CD4-positive, alpha-beta memory T cell (primary cell): Measurements from ENCODE around the gene TCF15. TPM values are rescaled to one million over a fixed set of nuclear protein-coding genes. Genes with fewer than 3 reads are reported as not detected.

ENCODE experiments used
- CTCF ChIA-PET: fragments of 350-600 bp; sonication (Branson Sonifier 250); formaldehyde crosslinking; loops from one replicate; lab custom pipeline; 2021; ENCODE audit warnings: inconsistent platforms; ENCODE audit not compliant: partially characterized antibody; lab: Charles Lee
- POLR2A ChIA-PET: fragments of 350-600 bp; sonication (Branson Sonifier 250); formaldehyde crosslinking; loops from one replicate; lab custom pipeline; 2021; ENCODE audit not compliant: partially characterized antibody; lab: Charles Lee
- DNase-seq, 5 donors: peaks; one replicate each; pipeline versions ENCODE4 v3.0.0 to v3.0.0-alpha.2; 2020 to 2022; ENCODE audit warnings: mixed read lengths in 1 of 5
- H3K27ac ChIP-seq: one replicate; pipeline ENCODE4 v1.7.0; 2013; ENCODE audit warnings: low read depth, low read length
- H3K27me3 ChIP-seq: 2 replicates; pipeline ENCODE4 v1.7.0; 2013; ENCODE audit warnings: mild to moderate bottlenecking, low read length, moderate library complexity; ENCODE audit not compliant: insufficient read depth
- H3K36me3 ChIP-seq: 2 replicates; pipeline ENCODE4 v1.7.0; 2013; ENCODE audit warnings: mild to moderate bottlenecking, low read length, moderate library complexity; ENCODE audit not compliant: insufficient read depth
- H3K4me1 ChIP-seq: 2 replicates; pipeline ENCODE4 v1.7.0; 2013; ENCODE audit warnings: mild to moderate bottlenecking, low read length, moderate library complexity; ENCODE audit not compliant: insufficient read depth
- H3K4me3 ChIP-seq, 2 donors: one replicate each; pipeline ENCODE4 v1.7.0; 2013; ENCODE audit warnings: low read length in 2 of 2, mild to moderate bottlenecking in 1 of 2
- H3K9me3 ChIP-seq, 2 donors: one replicate each; pipeline ENCODE4 v1.7.0; 2013; ENCODE audit warnings: low read length in 2 of 2, control low read depth in 1 of 2; ENCODE audit not compliant: control insufficient read depth in 1 of 2
- H3K27ac Mint-ChIP-seq, 7 donors: one replicate each; pipeline ENCODE4 v1.8.0; 2020 to 2021; ENCODE audit warnings: mixed read lengths in 7 of 7, mild to moderate bottlenecking in 6 of 7, inconsistent platforms in 3 of 7, moderate library complexity in 3 of 7
- H3K27me3 Mint-ChIP-seq, 2 donors: one replicate each; pipeline ENCODE4 v1.8.0; 2020 to 2021; ENCODE audit warnings: mixed read lengths in 2 of 2
- H3K36me3 Mint-ChIP-seq, 2 donors: one replicate each; pipeline ENCODE4 v1.8.0; 2020 to 2021; ENCODE audit warnings: mixed read lengths in 2 of 2, inconsistent platforms in 1 of 2, mild to moderate bottlenecking in 1 of 2
- H3K4me1 Mint-ChIP-seq, 4 donors: one replicate each; pipeline ENCODE4 v1.8.0; 2020 to 2021; ENCODE audit warnings: mixed read lengths in 4 of 4, mild to moderate bottlenecking in 1 of 4
- H3K4me3 Mint-ChIP-seq, 8 donors: one replicate each; pipeline ENCODE4 v1.8.0; 2020 to 2021; ENCODE audit warnings: mixed read lengths in 8 of 8, mild to moderate bottlenecking in 7 of 8, moderate library complexity in 6 of 8, inconsistent platforms in 3 of 8
- H3K9me3 Mint-ChIP-seq, 8 donors: one replicate each; pipeline ENCODE4 v1.8.0; 2020 to 2021; ENCODE audit warnings: mixed read lengths in 8 of 8, mild to moderate bottlenecking in 5 of 8, inconsistent platforms in 3 of 8, moderate library complexity in 1 of 8
- intact Hi-C: fragments of 100-400 bp; cut with micrococcal nuclease; formaldehyde crosslinking; loops from one replicate; pipeline ENCODE4 v1.15.1; 2023
- polyA plus RNA-seq, 2 donors: library from polyadenylated mRNA; unstranded; fragments of 300-500 nt; fragmentation: Illumina TruSeq; gene quantifications; one replicate each; pipeline ENCODE4 v1.2.3, GENCODE V29; 2021
- total RNA-seq, 2 experiments: library from RNA; stranded (reverse); gene quantifications; one replicate each; pipeline ENCODE4 v1.2.3, GENCODE V29; 2021

TCF15 gene
- total and polyA plus RNA-seq, 4 experiments from 2014 or later: not detected

- intact Hi-C loops: loop anchor here (10.0 kb wide), 1 partner anchor 166 kb away; no protein-coding TSS in a partner anchor
- no peak overlapping the region for H3K4me3 ChIP-seq
- no peaks in the 10 kb centered on the region for H3K4me1 ChIP-seq
- Mint-ChIP-seq H3K4me1 (no peaks in the 10 kb centered on the region), H3K27me3 (peaks cover 28 to 34% of the 10 kb centered on the region in 2 donors), H3K4me3 (no peak overlapping the region), H3K36me3 (no peaks in the 10 kb centered on the region), H3K27ac (no peak overlapping the region), H3K9me3 (peaks cover 0 to 3% (median 0%) of the 10 kb centered on the region in 8 donors)
- no peaks in the 10 kb centered on the region for H3K36me3 ChIP-seq
- H3K27ac ChIP-seq: no peak overlapping the region
- no peaks in the 10 kb centered on the region for H3K27me3 ChIP-seq
- CTCF ChIA-PET: no interaction called here
- DNase-seq: no peak
- H3K9me3 ChIP-seq: no peaks in the 10 kb centered on the region
- POLR2A ChIA-PET: no interaction called here
Observed at GRCh38 chr20:568673-569415, 41.3 kb downstream of the TCF15 start.

- H3K27ac ChIP-seq: no peak overlapping the region
- DNase-seq: no peak
- Mint-ChIP-seq H3K4me1 (no peaks in the 10 kb centered on the region), H3K4me3 (no peak overlapping the region), H3K27me3 (peaks cover 25 to 28% of the 10 kb centered on the region in 2 donors), H3K9me3 (peaks cover 0 to 2% (median 0%) of the 10 kb centered on the region in 8 donors), H3K36me3 (no peaks in the 10 kb centered on the region), H3K27ac (no peak overlapping the region)
- H3K4me3 ChIP-seq: no peak overlapping the region
- H3K4me1 ChIP-seq: no peaks in the 10 kb centered on the region
- H3K36me3 ChIP-seq: no peaks in the 10 kb centered on the region
- no peaks in the 10 kb centered on the region for H3K27me3 ChIP-seq
- no peaks in the 10 kb centered on the region for H3K9me3 ChIP-seq
- intact Hi-C loops: loop anchor here (10.0 kb wide), 1 partner anchor 167 kb away; no protein-coding TSS in a partner anchor
- ChIA-PET POLR2A (no interaction called here), CTCF (no interaction called here)
Observed at GRCh38 chr20:568097-568652, 41.9 kb downstream of the TCF15 start.

GRCh38 chr20:564192-564591 lies 45.9 kb downstream of the TCF15 start:
- Histone ChIP-seq H3K36me3 (no peaks in the 10 kb centered on the region), H3K4me1 (no peaks in the 10 kb centered on the region), H3K4me3 (no peak overlapping the region), H3K27ac (no peak overlapping the region), H3K9me3 (no peaks in the 10 kb centered on the region), H3K27me3 (no peaks in the 10 kb centered on the region)
- no peak overlapping the region for H3K27ac Mint-ChIP-seq
- POLR2A ChIA-PET: no interaction called here
- peaks cover 0 to 5% (median 2%) of the 10 kb centered on the region in 4 donors for H3K4me1 Mint-ChIP-seq
- peaks cover 0 to 2% (median 0%) of the 10 kb centered on the region in 8 donors for H3K9me3 Mint-ChIP-seq
- CTCF ChIA-PET: interaction anchor here (2.7 kb wide), 1 partner anchor 81 kb away, joined by 10 read pairs; no protein-coding TSS in a partner anchor
- no peak for DNase-seq
- no peak overlapping the region for H3K4me3 Mint-ChIP-seq
- H3K27me3 Mint-ChIP-seq: peaks cover 11 to 19% of the 10 kb centered on the region in 2 donors
- intact Hi-C loops: loop anchor here (10.0 kb wide), 1 partner anchor 171 kb away; no protein-coding TSS in a partner anchor
- H3K36me3 Mint-ChIP-seq: no peaks in the 10 kb centered on the region

GRCh38 chr20:563187-563586 lies 46.9 kb downstream of the TCF15 start:
- Mint-ChIP-seq H3K4me3 (no peak overlapping the region), H3K27me3 (peaks cover 8 to 19% of the 10 kb centered on the region in 2 donors), H3K9me3 (peaks cover 0 to 2% (median 0%) of the 10 kb centered on the region in 8 donors), H3K36me3 (no peaks in the 10 kb centered on the region), H3K4me1 (peaks cover 0 to 5% (median 2%) of the 10 kb centered on the region in 4 donors), H3K27ac (no peak overlapping the region)
- H3K4me3 ChIP-seq: no peak overlapping the region
- no peaks in the 10 kb centered on the region for H3K27me3 ChIP-seq
- H3K36me3 ChIP-seq: no peaks in the 10 kb centered on the region
- no peak for DNase-seq
- no peaks in the 10 kb centered on the region for H3K9me3 ChIP-seq
- ChIA-PET POLR2A (no interaction called here), CTCF (interaction anchor here (0.9 to 2.7 kb wide), 4 partner anchors 9 to 82 kb away, joined by 3 to 10 read pairs (median 4); no protein-coding TSS in a partner anchor)
- intact Hi-C loops: loop anchor here (10.0 kb wide), 1 partner anchor 172 kb away; no protein-coding TSS in a partner anchor
- no peak overlapping the region for H3K27ac ChIP-seq
- H3K4me1 ChIP-seq: no peaks in the 10 kb centered on the region

- Histone ChIP-seq H3K27ac (no peak overlapping the region), H3K36me3 (no peaks in the 10 kb centered on the region), H3K9me3 (no peaks in the 10 kb centered on the region), H3K27me3 (no peaks in the 10 kb centered on the region), H3K4me1 (no peaks in the 10 kb centered on the region), H3K4me3 (no peak overlapping the region)
- H3K4me3 Mint-ChIP-seq: no peak overlapping the region
- intact Hi-C loops: loop anchor here (10.0 kb wide), 1 partner anchor 172 kb away; no protein-coding TSS in a partner anchor
- no peak for DNase-seq
- H3K9me3 Mint-ChIP-seq: peaks cover 0 to 2% (median 0%) of the 10 kb centered on the region in 8 donors
- POLR2A ChIA-PET: no interaction called here
- CTCF ChIA-PET: interaction anchor here (1.0 to 1.4 kb wide), 3 partner anchors 10 to 105 kb away, joined by 3 to 4 read pairs (median 3); no protein-coding TSS in a partner anchor
- H3K27me3 Mint-ChIP-seq: peaks cover 7 to 19% of the 10 kb centered on the region in 2 donors
- no peaks in the 10 kb centered on the region for H3K36me3 Mint-ChIP-seq
- H3K4me1 Mint-ChIP-seq: peaks cover 0 to 5% (median 2%) of the 10 kb centered on the region in 4 donors
- H3K27ac Mint-ChIP-seq: no peak overlapping the region
Observed at GRCh38 chr20:562232-562897, 47.7 kb downstream of the TCF15 start.

GRCh38 chr20:561437-562231 lies 48.5 kb downstream of the TCF15 start:
- Histone ChIP-seq H3K9me3 (no peaks in the 10 kb centered on the region), H3K27ac (no peak overlapping the region), H3K4me3 (no peak overlapping the region), H3K4me1 (no peaks in the 10 kb centered on the region), H3K27me3 (no peaks in the 10 kb centered on the region), H3K36me3 (no peaks in the 10 kb centered on the region)
- CTCF ChIA-PET: interaction anchor here (1.0 to 1.1 kb wide), 2 partner anchors 53 to 106 kb away, joined by 3 read pairs; no protein-coding TSS in a partner anchor
- Mint-ChIP-seq H3K36me3 (no peaks in the 10 kb centered on the region), H3K9me3 (no peaks in the 10 kb centered on the region), H3K27me3 (peaks cover 5 to 18% of the 10 kb centered on the region in 2 donors), H3K27ac (peak overlapping the region in 1 of 7 donors; percentile 83), H3K4me3 (peak overlapping the region in 2 of 8 donors; percentile 19 to 21), H3K4me1 (peaks cover 0 to 5% (median 2%) of the 10 kb centered on the region in 4 donors)
- intact Hi-C loops: loop anchor here (1.0 to 10.0 kb wide), 3 partner anchors 84 to 173 kb away; no protein-coding TSS in a partner anchor
- POLR2A ChIA-PET: no interaction called here
- DNase-seq: peak in 4 of 5 donors; percentile 8 to 29 (median 20)
